ENCODE data around the gene ACAT1.

GRCh38 chr11:108154591-108154990 is 33.2 kb downstream of the ACAT1 start:
- TF ChIP-seq ARNTL (CRISPR knock-in tag; IDR thresholded peaks at IDR 0.05; ENCODE audit: borderline replicate concordance, low read depth) (no peak), CREB5 (CRISPR knock-in tag; IDR thresholded peaks at IDR 0.05; ENCODE audit: low read depth) (no peak), PATZ1 (CRISPR knock-in tag; IDR thresholded peaks at IDR 0.05; ENCODE audit: borderline replicate concordance) (no peak), ZFP30 (CRISPR knock-in tag; IDR thresholded peaks at IDR 0.05) (no peak), SNAI2 (CRISPR knock-in tag; IDR thresholded peaks at IDR 0.05) (no peak), RARB (CRISPR knock-in tag; IDR thresholded peaks at IDR 0.05) (no peak), ZFP3 (CRISPR knock-in tag; IDR thresholded peaks at IDR 0.05) (no peak), ZNF70 (CRISPR knock-in tag; IDR thresholded peaks at IDR 0.05) (no peak), OSR1 (CRISPR knock-in tag; IDR thresholded peaks at IDR 0.05) (no peak), PPARA (CRISPR knock-in tag; IDR thresholded peaks at IDR 0.05; ENCODE audit: borderline replicate concordance) (no peak)

Data from SK-N-SH treated with all-trans-retinoic acid at 6 μM for 48 hours (cell line).